NCI-H1694 treated with DMSO at 0.1 percent for 48 hours (cell line): ENCODE data around the gene EPHA4.

Experiments used
- DNase-seq: peaks from one replicate; lab custom pipeline; 2025; lab: John Stamatoyannopoulos, UW

EPHA4 gene

DNA sequence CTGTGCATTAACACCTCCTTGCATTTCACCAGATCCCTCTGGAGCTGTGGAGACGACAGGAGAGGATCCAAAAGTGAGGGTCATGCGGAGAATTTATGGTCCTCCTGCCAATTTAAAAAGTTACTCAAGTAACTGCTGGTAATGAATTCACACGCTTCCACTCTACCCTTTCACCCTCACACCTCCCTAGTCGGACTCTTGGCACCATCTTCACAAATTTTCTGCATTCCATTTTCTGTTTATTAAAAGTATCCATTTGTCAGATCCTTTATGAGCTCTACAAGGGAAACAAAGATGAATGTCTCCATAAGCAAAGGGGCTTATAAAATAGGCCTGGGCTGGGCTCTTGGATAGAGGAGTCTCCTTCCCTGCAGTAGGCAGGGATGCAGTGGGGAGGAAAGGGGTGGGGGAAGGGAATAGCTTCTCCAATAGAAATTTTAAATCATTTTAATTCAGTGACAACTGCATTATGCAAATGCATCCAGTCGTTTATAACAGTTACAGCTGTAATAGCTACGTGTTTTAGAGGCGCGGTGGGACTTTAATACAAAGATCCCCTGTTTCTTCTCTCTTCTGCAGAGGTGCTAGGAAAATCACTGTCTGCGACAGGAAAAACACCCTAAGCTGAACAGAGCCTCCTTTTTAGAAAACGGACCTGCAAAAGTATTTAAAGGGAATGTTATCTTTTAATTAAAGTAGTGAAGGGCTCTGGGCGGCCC lies 132.2 kb downstream of the EPHA4 start:
- DNase-seq = no peak

- DNase-seq = peak; percentile 32
Measured at GRCh38 chr2:221437056-221437455, 135.0 kb downstream of the EPHA4 start.

DNA sequence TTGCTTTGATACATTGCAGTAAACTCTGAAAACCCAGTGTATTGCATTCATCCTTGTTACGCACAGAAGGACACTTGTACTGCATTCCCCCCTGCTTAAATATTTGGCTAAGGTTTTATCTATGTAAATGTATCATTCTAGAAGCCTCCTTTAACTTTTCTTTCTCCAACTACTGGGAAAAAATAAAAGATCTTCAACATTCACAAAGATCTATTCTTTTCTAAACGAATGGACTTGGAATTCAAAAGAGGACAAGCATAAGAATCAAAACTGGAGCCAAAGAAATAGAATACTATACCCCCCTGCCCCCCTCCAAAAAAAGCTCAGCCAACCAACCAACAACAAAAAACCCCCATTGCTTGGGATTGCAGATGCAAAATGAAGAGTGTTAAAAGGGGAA lies 136.9 kb downstream of the EPHA4 start:
- DNase-seq = no peak

GRCh38 chr2:221434142-221434541 lies 138.0 kb downstream of the EPHA4 start:
- no peak for DNase-seq

DNA sequence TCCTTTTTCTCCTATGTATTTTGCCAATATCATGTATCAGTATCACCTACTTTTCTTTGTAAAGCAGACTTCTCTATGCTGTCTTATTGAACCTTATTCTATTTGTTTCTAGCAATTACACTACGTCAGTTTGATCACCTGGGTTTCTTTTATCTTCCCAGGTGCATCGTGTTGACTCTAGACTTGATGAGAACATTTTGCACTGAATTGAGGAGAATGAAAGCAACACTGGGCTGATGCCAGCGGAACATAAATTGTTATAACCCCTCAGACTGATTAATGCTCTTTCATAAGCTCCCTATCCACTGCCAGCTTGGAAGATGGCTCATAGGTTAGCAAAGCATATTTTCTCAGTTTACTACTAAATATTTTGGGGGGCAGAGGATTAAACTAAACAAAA lies 140.6 kb downstream of the EPHA4 start:
- no peak for DNase-seq

- DNase-seq = peak; percentile 92
Measured at GRCh38 chr2:221429741-221430491, 142.2 kb downstream of the EPHA4 start.

DNA sequence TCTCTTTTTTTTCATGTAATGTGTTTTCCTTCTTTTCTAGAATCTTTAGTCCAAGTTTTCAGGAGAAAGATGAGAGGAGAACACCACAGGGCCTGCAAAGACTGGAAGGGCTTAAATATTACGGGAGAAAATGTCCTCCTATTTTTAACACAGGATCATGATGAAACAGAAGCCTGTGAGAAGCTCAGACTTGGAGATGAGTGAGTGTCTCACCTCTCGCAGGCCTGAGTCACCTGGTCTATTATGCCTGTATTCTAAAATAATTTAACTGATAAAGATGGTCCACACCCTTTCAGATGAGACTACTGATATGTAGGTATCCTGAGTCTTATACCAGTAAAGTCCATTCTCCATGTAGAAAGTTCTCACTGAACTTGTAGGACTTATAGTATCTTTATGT lies 143.2 kb downstream of the EPHA4 start:
- DNase-seq = no peak

- no peak for DNase-seq
Measured at GRCh38 chr2:221426929-221427328, 145.2 kb downstream of the EPHA4 start.

- DNase-seq = no peak
Measured at GRCh38 chr2:221425891-221426290, 146.2 kb downstream of the EPHA4 start.

DNA sequence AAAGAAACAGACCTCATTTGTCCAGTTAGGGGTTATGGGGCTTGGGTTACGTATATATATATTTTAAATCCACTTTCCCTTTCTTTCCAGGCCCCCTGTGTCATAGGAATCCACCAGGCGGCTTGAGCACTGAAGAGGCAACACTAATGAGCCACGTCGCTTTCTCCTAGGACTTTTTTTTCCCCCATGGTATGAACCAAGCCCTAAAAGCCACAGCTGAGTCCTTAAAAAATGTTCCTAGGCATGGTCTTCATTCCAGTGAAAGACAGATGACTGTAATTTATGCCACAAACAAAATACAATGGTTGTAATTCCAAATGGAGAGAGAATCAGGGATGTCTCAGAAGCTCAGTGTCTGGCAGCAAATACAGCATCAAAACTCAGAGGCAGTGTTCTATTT lies 146.8 kb downstream of the EPHA4 start:
- no peak for DNase-seq

DNA sequence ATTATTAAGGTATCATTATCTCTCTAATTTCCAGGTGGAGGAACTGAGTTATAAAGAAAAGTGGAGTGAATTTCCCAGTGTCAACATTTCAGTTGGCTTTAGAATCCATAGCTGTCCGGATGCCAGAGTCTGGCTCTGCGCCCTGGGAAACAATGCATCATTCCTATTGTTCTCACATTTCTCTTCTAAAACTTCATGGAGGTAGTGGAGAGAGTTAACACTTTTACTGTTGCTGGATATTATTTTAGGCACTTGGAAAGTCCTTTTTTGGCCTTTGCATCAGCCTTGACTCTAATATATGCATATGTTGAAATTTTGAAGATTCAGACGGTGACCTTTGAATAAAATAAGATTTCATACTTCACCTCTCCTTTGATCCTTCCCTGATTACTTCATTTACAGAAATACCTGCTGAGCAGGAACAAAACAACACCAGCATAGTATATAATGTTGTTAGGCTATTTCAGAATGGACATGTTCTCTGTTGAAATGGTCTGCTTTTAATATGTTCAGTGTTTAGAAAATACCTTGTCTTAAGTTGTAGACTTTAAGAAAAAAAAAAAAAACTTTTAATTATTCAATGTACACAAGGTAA lies 148.8 kb downstream of the EPHA4 start:
- DNase-seq = no peak

DNA sequence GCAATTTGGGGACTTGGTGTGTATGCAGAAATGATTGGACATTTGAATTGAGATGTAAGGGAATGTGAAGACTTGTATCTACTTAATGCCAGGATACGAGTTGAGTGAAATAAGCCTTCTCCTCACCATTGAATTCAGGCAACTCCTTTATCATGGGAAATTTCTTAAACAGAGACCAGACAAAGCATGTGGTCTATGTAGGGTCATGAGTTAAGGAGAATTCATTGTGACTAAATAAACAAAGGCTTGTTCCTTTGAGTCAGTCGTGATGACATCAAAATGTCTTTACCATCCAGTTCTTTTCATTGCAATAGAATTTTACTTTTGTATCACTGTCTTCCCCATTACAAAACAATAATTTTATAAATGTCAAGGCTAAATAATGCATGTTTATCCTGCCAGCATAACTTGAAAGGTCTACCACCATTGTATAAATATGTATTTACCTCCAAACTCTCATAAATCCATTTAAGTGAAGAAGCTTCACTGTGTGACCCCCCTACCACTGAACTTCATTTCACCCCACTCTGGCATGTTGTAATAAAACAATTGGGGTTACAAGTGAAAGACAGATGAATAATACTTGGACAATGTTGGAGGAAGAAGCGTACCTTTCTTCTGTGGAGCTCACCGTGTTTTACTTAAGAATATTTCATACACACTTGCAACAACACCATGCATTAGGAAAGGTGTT lies 149.4 kb downstream of the EPHA4 start:
- no peak for DNase-seq

DNA sequence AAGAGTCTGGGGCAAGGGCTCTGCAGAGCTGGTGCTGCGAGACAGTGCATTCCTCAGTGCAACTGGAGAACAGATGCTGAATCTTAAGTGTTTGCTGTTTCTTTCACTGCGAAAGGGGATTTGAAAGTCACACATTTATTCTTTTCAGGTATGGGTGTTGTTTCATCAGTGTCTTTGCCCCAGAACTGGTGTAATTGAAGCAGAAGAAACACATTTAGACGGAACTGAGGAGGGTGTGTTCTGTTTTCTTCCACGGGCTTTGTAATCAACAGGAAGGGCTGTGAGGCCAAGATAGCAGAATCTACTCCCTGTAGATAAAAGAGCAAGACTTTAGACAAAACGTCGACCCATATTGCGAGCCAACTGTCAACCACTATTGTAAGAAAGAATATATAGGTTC lies 151.9 kb downstream of the EPHA4 start:
- no peak for DNase-seq

- no peak for DNase-seq
Measured at GRCh38 chr2:221415789-221416188, 156.3 kb downstream of the EPHA4 start.

- no peak for DNase-seq
Measured at GRCh38 chr2:221412978-221413377, 159.1 kb downstream of the EPHA4 start.

DNA sequence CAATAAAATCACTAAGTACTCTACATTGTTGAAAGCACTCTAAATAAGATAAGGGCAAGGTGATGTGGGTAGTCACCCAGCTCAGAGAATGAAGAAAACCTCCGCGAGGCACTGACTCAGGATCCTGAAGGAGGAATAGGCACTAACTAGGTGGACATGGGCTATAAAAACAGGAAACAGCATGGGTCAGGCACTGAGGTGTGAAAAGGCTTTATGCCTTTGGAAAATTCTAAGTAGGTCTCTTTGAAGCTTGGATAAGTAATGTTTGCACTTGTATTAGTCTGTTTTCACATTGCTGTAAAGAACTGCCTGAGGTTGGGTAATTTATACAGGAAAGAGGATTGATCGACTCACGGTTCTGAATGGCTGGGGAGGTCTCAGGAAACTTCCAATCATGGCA lies 161.6 kb downstream of the EPHA4 start:
- no peak for DNase-seq

DNA sequence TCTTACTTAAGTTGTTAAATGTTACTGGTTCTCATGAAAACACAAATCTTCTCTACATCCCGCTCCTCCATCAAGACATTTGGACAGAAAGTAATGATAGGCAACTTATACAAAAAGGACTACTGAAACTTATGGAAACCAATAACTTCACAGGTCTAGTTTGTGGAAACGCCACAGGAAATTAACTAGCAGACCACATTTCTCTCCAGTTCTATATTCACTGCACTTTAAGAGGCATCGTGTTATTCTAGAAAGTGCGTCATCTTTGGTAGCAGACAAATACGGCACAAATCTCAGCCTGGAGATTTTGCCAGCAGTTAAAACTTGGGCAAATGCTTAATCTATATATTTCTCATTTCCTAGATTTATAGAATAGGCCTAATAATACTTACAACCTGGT lies 164.3 kb downstream of the EPHA4 start:
- no peak for DNase-seq

DNA sequence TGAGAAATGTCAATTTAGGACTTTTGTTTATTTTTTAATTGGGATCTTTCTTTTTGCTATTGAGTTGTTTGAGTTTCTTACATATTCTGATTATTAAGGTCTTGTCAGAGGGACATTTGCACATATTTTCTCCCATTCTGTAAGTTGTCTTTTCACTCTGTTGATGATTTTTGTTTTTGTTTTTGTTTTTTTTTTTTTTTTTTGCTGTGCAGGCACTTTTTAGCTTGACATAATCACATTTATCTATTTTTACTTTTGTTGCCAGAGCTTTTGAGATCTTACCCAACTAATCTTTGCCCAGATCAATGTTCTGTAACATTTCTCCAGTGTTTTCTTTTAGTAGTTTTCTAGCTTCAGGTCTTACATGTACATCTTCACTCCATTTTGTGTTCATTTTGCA lies 166.6 kb downstream of the EPHA4 start:
- no peak for DNase-seq

- no peak for DNase-seq
Measured at GRCh38 chr2:221402072-221402471, 170.0 kb downstream of the EPHA4 start.

- DNase-seq = no peak
Measured at GRCh38 chr2:221400411-221400810, 171.7 kb downstream of the EPHA4 start.

DNA sequence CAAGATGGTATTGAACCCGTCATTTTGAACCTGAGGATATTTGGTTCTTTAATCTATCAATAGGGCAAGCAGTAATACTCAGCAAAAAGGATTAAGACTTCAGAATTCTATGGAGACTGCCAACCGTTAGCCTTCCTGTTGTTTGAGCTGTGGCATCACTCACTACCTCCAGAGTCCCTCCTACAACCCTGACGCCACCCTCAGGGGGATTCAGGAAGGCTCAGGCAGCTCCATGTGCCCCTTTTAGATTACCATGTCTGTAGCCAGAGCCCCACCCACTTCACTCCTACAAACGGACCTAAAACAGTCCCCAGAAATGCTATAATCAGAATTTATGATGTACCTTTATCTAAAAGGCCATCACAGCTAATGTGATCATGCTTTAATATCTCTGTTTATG lies 172.9 kb downstream of the EPHA4 start:
- DNase-seq = no peak

DNA sequence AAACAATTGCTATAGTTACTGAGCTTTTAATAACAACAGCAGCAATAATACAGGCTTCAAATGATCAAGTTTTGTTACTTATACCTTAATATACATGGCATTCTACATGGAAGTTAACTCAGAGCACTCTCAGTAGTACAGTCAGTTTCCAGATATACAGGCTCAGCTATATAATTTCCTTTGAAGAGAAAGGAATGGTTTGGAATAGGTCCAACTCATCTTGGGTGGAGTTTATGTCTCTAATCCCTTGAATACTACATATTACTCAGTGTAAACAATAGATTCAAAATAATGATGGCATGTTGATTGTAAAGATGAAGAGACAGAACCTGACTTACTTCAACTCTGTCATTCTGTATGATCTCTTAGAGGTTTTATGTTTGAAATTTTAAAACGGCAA lies 174.9 kb downstream of the EPHA4 start:
- DNase-seq = no peak
